GM12891 (cell line): ENCODE data around the gene PPP1R14D.

ENCODE experiments used
- POLR2A ChIP-seq: IDR thresholded peaks from 2 replicates; pipeline ENCODE4 v1.6.1; 2011; ENCODE audit warnings: low read depth, low read length, control low read depth
- POLR2AphosphoS5 ChIP-seq: IDR thresholded peaks from 2 replicates; pipeline ENCODE4 v1.6.1; 2011; ENCODE audit warnings: low read depth, low read length, control low read depth
- POU2F2 ChIP-seq: IDR thresholded peaks from 2 replicates; pipeline ENCODE4 v1.6.1; 2011; ENCODE audit warnings: low read depth, mild to moderate bottlenecking, control low read depth, low read length, moderate library complexity
- SPI1 ChIP-seq: IDR thresholded peaks from 2 replicates; pipeline ENCODE4 v1.6.1; 2011; ENCODE audit warnings: low read depth, low read length, control low read depth
- TAF1 ChIP-seq: IDR thresholded peaks from 2 replicates; pipeline ENCODE4 v1.6.1; 2011; ENCODE audit warnings: low read depth, low read length, control low read depth

GRCh38 chr15:40832903-40833302 is 4.4 kb upstream of the PPP1R14D start:
- TF ChIP-seq TAF1 (no peak), POLR2A (no peak), POLR2AphosphoS5 (no peak), POU2F2 (no peak), SPI1 (no peak)
